Effector memory CD8-positive, alpha-beta T cell (primary cell): Measurements from ENCODE around the gene FAM107B.
A peak's percentile ranks its signal among the peaks of the same experiment; 100 is the strongest.

ENCODE experiments used
- ATAC-seq: fragments of 150-1000 bp; cut with Tn5 transposase; replicated peaks from 2 replicates; pipeline ENCODE4 v1.10.0; 2021; ENCODE audit warnings: mild to moderate bottlenecking, moderate library complexity
- DNase-seq, 3 experiments: peaks; one replicate each; pipeline ENCODE4 v3.0.0; 2021
- H3K27ac Mint-ChIP-seq, 2 donors: one replicate each; pipeline ENCODE4 v1.8.0; 2022; ENCODE audit warnings: mild to moderate bottlenecking in 2 of 2, mixed read lengths in 2 of 2, moderate library complexity in 2 of 2
- H3K27me3 Mint-ChIP-seq, 2 donors: one replicate each; pipeline ENCODE4 v1.8.0; 2022; ENCODE audit warnings: mixed read lengths in 2 of 2
- H3K36me3 Mint-ChIP-seq: one replicate; pipeline ENCODE4 v1.8.0; 2022; ENCODE audit warnings: mild to moderate bottlenecking, moderate library complexity, mixed read lengths; ENCODE audit not compliant: insufficient read depth
- H3K4me1 Mint-ChIP-seq, 2 donors: one replicate each; pipeline ENCODE4 v1.8.0; 2022; ENCODE audit warnings: low read depth in 2 of 2, mixed read lengths in 2 of 2
- H3K4me3 Mint-ChIP-seq, 2 donors: one replicate each; pipeline ENCODE4 v1.8.0; 2022; ENCODE audit warnings: mild to moderate bottlenecking in 2 of 2, mixed read lengths in 2 of 2, moderate library complexity in 2 of 2
- H3K9me3 Mint-ChIP-seq, 2 donors: one replicate each; pipeline ENCODE4 v1.8.0; 2022; ENCODE audit warnings: mixed read lengths in 2 of 2

Gene FAM107B

DNA sequence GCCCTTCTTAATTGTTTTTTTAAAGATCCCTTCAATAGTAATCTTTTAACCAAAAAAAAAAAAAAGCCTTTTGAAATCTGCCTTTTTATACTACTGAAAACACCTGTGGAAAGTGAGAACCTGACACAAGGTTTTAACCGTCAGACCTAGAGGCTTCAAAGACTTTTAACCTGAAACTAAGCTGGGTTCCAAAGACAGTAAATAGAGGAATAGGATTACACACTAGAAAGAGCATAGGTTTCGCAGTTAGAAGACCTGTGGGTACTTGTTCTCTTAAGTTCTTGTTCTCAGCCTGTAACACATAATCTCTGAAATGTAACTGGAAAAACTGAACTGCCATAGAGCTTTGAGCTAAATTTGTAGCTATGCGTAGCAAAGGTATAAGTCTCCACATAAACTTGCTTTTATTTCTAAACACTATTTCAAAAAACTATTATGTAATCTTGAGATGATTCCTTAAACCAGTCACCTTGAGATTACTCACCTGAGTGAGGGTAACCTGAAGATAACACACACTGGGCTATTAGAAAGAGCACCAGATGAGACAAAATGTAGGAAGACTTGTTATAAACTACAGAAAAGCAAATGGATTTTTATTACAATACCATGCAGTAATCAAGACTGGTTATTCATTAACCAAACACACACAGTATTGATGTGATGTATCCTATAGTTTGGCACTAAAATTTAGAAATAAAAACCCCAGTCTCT, 247.4 kb downstream of the FAM107B start:
- no peak for ATAC-seq
- DNase-seq = no peak
- H3K27ac Mint-ChIP-seq = peak overlapping the region in 1 of 2 donors; percentile 64
- H3K9me3 Mint-ChIP-seq = no peaks in the 10 kb centered on the region
- H3K4me3 Mint-ChIP-seq = peak overlapping the region in 1 of 2 donors; percentile 28
- no peaks in the 10 kb centered on the region for H3K27me3 Mint-ChIP-seq
- H3K36me3 Mint-ChIP-seq = peaks cover 74% of the 10 kb centered on the region
- H3K4me1 Mint-ChIP-seq = peaks cover 48 to 76% of the 10 kb centered on the region in 2 donors

- Mint-ChIP-seq H3K9me3 (no peaks in the 10 kb centered on the region), H3K4me3 (peak overlapping the region in 1 of 2 donors; percentile 8), H3K27me3 (no peaks in the 10 kb centered on the region), H3K4me1 (peaks cover 41 to 72% of the 10 kb centered on the region in 2 donors), H3K36me3 (peaks cover 79% of the 10 kb centered on the region), H3K27ac (peak overlapping the region; percentile 55 to 64)
- DNase-seq (no peak), ATAC-seq (no peak)
These were observed 248.4 kb downstream of the FAM107B start for GRCh38 chr10:14526326-14526725.

DNA sequence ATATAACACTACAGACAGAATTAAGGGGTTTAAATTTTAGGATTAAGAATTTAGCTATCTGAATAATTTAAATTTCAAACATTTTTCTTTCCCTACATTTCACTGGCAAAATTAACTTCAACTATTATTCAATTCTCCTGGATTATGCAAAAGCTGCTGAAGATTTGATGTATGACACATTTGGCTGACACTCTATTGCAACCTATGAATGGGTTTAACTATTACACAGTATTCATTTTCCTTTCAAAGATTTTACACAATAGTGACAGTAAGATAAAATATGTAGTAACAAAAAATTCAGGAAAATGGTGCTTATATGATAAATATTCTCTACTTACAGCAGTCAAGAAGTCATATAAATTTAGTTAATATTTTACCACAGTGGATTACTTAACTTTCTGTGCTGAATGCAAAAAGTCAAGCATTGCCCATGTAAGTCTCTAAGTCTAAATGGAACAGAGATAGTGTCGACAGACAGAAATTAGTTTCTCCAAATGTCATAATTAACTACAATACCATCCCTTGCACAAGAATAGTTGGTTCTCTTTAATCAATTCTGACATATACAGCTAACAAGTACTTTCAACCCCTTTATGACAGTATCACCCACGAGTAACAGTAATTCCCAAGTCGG, 249.9 kb downstream of the FAM107B start:
- no peak overlapping the region for H3K4me3 Mint-ChIP-seq
- no peaks in the 10 kb centered on the region for H3K27me3 Mint-ChIP-seq
- H3K36me3 Mint-ChIP-seq = peaks cover 81% of the 10 kb centered on the region
- no peaks in the 10 kb centered on the region for H3K9me3 Mint-ChIP-seq
- ATAC-seq (no peak), DNase-seq (no peak)
- H3K27ac Mint-ChIP-seq = peak overlapping the region; percentile 81 to 90
- peaks cover 35 to 56% of the 10 kb centered on the region in 2 donors for H3K4me1 Mint-ChIP-seq

DNA sequence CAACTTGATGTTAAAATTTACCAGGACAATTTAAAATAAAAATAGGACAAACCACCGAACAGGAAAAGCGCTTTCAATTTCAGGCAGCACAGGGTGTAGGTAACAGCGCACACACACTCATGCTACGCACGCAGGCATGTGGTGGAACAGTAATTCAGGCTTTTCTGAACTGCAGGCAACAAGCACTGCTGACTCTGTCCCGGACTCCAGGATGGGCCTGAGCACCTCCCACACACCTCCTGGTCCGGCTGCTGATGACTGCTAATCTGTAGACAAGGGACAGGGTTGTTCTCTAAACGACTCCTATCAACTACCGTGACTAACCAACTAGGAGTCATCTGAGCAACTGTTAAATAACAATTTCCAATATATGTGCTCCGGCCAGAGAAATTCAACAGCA, 251.4 kb downstream of the FAM107B start:
- H3K36me3 Mint-ChIP-seq = peaks cover 81% of the 10 kb centered on the region
- H3K4me3 Mint-ChIP-seq = peak overlapping the region; percentile 3 to 61
- peak; percentile 70 for ATAC-seq
- no peaks in the 10 kb centered on the region for H3K9me3 Mint-ChIP-seq
- peak overlapping the region; percentile 81 to 90 for H3K27ac Mint-ChIP-seq
- peaks cover 27 to 41% of the 10 kb centered on the region in 2 donors for H3K4me1 Mint-ChIP-seq
- no peaks in the 10 kb centered on the region for H3K27me3 Mint-ChIP-seq
- no peak for DNase-seq

DNA sequence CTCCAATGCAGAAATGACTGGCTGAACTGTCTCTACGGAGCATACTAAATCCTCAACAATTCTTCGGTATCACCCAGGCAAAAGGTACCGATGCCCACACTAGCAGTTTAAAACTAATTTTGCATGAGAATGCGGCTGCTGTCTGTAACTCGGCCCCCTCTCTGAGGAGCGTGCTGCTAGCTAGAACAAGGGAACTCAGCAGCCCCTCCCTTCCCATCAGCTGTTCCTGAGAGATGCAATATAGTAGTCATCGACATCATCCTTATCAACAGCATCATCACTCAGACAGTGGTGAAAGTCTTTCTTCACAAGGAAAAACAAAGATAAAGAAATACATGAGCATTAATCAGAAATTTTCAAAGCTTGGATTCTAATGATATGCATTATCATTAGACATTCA, 254.9 kb downstream of the FAM107B start:
- Mint-ChIP-seq H3K9me3 (no peaks in the 10 kb centered on the region), H3K4me3 (no peak overlapping the region), H3K27ac (no peak overlapping the region), H3K4me1 (peaks cover 14 to 18% of the 10 kb centered on the region in 2 donors), H3K36me3 (peaks cover 62% of the 10 kb centered on the region), H3K27me3 (no peaks in the 10 kb centered on the region)
- DNase-seq (no peak), ATAC-seq (no peak)

DNA sequence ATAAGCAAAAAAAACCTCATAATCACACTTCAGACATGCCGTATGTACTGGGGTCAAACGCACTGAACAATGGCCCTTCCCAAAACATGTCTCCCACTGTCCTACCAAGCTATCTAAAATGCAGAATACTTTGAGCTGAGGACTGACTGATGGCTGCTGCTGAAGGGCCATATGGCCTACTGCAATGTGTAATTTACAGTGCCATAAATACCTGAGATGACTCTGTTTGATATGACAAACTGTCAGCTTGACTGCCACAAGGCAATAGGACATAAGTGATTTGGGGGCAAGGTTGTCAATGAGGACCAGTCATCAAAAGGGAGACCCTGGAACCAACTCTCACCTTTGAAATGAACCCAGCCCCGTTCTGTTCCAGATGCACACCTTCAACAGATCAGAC, 256.5 kb downstream of the FAM107B start:
- Mint-ChIP-seq H3K36me3 (peaks cover 52% of the 10 kb centered on the region), H3K27me3 (no peaks in the 10 kb centered on the region), H3K4me3 (no peak overlapping the region), H3K9me3 (no peaks in the 10 kb centered on the region), H3K4me1 (peaks cover 2 to 8% of the 10 kb centered on the region in 2 donors), H3K27ac (no peak overlapping the region)
- ATAC-seq (no peak), DNase-seq (no peak)

DNA sequence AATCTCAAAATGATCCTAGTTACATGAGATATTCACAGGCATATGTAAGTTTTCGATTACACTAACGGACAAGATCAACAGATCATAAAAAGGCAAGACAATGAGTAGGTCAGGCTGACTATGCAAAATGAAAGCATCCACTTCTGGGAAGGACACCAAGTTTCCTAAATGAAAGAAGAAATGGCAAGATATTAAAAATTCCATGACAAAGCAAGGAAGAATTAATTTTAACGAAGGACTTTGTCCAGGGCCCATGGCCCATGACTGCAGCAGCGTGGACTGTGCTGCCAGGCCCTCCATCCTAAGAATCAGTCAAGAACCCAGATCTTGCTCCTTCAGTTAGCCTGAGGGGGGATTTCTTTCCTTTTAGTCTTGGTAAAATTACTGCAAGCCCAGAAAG, 261.6 kb downstream of the FAM107B start:
- DNase-seq (no peak), ATAC-seq (no peak)
- Mint-ChIP-seq H3K4me3 (no peak overlapping the region), H3K4me1 (peaks cover 0 to 4% of the 10 kb centered on the region in 2 donors), H3K27ac (no peak overlapping the region), H3K27me3 (no peaks in the 10 kb centered on the region), H3K36me3 (peaks cover 25% of the 10 kb centered on the region), H3K9me3 (no peaks in the 10 kb centered on the region)

GRCh38 chr10:14510346-14510745, 264.4 kb downstream of the FAM107B start:
- DNase-seq (no peak), ATAC-seq (no peak)

DNA sequence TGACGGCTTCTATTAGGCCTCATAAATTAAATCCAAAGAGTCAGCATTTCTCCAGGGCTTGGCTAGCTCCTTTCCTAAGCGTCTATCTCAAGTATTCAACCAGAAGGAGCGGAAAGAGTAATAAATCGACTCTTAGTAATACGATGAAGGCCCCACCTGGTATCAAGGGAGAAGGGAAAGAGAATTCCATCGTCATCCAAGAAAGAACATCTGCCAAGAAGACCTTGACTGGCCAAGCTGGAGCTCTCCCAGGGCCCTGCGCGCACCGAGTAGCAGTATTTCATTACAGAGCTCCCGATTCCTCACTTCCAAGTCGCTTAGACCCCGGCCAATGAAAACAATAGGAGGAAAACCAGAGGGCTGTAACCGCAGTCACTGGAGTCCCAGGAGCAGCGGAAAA, 266.0 kb downstream of the FAM107B start:
- Mint-ChIP-seq H3K4me3 (no peak overlapping the region), H3K36me3 (peaks cover 24% of the 10 kb centered on the region), H3K27ac (peak overlapping the region; percentile 83 to 89), H3K9me3 (no peaks in the 10 kb centered on the region), H3K4me1 (peaks cover 13 to 23% of the 10 kb centered on the region in 2 donors), H3K27me3 (no peaks in the 10 kb centered on the region)
- ATAC-seq (no peak), DNase-seq (no peak)

More at GRCh38 chr10:14510346-14510745, 264.4 kb downstream of the FAM107B start:
- peaks cover 24% of the 10 kb centered on the region for H3K36me3 Mint-ChIP-seq
- no peaks in the 10 kb centered on the region for H3K27me3 Mint-ChIP-seq
- H3K27ac Mint-ChIP-seq = peak overlapping the region in 1 of 2 donors; percentile 57
- no peaks in the 10 kb centered on the region for H3K9me3 Mint-ChIP-seq
- H3K4me3 Mint-ChIP-seq = no peak overlapping the region
- H3K4me1 Mint-ChIP-seq = peaks cover 13 to 23% of the 10 kb centered on the region in 2 donors

DNA sequence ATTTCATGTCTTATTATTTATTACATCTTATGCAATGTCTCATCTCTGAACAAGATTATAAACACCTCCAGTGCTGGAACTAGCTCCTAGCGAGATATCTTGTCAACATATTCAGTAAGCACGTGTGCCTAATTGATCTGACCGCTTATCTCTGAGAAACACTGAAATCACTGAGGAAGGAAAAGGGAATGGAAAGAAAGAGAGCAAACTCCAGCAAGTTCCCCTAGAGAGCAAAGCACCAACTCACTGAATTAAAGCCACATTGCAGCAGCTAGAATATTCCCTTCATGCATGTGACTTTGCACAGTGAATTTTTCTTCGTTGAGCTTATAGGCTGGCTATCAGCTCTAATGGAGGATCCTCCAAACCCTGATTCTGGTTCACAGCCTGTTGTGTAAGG, 266.9 kb downstream of the FAM107B start:
- Mint-ChIP-seq H3K36me3 (peaks cover 19% of the 10 kb centered on the region), H3K27me3 (no peaks in the 10 kb centered on the region), H3K4me1 (peaks cover 13 to 23% of the 10 kb centered on the region in 2 donors), H3K27ac (peak overlapping the region; percentile 83 to 89), H3K9me3 (no peaks in the 10 kb centered on the region), H3K4me3 (no peak overlapping the region)
- DNase-seq (no peak), ATAC-seq (no peak)

GRCh38 chr10:14507176-14507575, 267.5 kb downstream of the FAM107B start:
- Mint-ChIP-seq H3K4me3 (peak overlapping the region in 1 of 2 donors; percentile 48), H3K36me3 (peaks cover 15% of the 10 kb centered on the region), H3K9me3 (no peaks in the 10 kb centered on the region), H3K27ac (peak overlapping the region; percentile 83 to 89), H3K4me1 (peaks cover 13 to 23% of the 10 kb centered on the region in 2 donors), H3K27me3 (no peaks in the 10 kb centered on the region)
- ATAC-seq = peak; percentile 92
- DNase-seq = peak; percentile 26 to 34 (median 30)

DNA sequence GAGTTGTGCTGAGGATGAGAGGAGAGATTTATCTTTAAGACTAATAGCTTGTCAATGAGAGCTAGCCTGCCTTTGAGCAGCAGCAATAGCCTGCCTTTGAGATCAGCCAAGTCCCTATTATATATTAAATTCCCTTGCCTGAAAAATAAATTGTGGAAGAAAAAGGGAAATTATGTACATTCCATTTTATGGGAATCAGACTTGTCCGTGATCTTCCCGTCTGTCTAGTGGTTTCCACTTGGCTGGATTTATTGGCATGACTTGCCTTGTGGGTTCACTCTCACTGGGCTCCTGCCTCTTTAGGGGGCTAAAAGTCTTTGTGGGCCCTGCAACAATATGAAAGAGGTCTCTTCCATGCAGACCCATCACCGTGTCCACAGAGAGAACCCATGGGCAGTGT, 272.3 kb downstream of the FAM107B start:
- DNase-seq = no peak
- Mint-ChIP-seq H3K4me3 (no peak overlapping the region), H3K4me1 (peaks cover 16 to 20% of the 10 kb centered on the region in 2 donors), H3K27ac (peak overlapping the region in 1 of 2 donors; percentile 91), H3K27me3 (no peaks in the 10 kb centered on the region), H3K36me3 (peaks cover 6% of the 10 kb centered on the region), H3K9me3 (no peaks in the 10 kb centered on the region)
- no peak for ATAC-seq

DNA sequence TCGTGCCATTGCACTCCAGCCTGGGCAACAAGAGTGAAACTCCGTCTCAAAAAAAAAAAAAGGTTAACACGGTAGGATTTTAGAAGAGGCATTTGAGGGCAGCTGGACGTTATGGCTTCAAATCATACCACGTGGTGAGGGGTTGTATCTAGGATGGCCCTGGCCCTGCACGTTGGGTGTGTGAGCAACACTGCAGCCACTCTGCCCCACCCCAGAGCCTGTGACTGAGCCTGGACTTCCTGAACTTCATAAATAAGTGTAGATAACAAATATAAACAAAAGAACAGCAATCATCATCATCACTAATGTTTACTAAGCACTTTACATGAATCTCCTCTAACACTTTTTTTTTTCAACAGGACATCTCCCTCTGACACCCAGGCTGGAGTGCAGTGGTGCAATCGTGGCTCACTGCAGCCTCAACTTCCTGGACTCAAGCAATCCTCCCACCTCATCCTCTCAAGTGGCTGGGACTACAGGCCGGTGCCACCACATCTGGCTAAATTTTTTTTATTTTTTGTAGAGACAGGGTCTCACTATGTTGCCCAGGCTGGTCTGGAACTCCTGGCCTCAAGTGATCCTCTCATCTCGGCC, 274.4 kb downstream of the FAM107B start:
- H3K36me3 Mint-ChIP-seq = no peaks in the 10 kb centered on the region
- no peaks in the 10 kb centered on the region for H3K27me3 Mint-ChIP-seq
- H3K27ac Mint-ChIP-seq = peak overlapping the region in 1 of 2 donors; percentile 33
- H3K4me1 Mint-ChIP-seq = peaks cover 6% of the 10 kb centered on the region in 2 donors
- no peaks in the 10 kb centered on the region for H3K9me3 Mint-ChIP-seq
- H3K4me3 Mint-ChIP-seq = no peak overlapping the region
- no peak for DNase-seq
- ATAC-seq = no peak

- no peaks in the 10 kb centered on the region for H3K27me3 Mint-ChIP-seq
- DNase-seq = no peak
- H3K36me3 Mint-ChIP-seq = peaks cover 3% of the 10 kb centered on the region
- no peaks in the 10 kb centered on the region for H3K9me3 Mint-ChIP-seq
- no peak overlapping the region for H3K27ac Mint-ChIP-seq
- H3K4me3 Mint-ChIP-seq = no peak overlapping the region
- ATAC-seq = no peak
- peaks cover 6% of the 10 kb centered on the region in 2 donors for H3K4me1 Mint-ChIP-seq
These were observed 275.1 kb downstream of the FAM107B start for GRCh38 chr10:14499601-14499904.
